Prostate gland (tissue), 2 donors: Measurements from ENCODE around the gene BCL6.

Experiments used
- CTCF ChIP-seq, 4 experiments: fragments of 200-600 bp in 2 of 4; fragments of 450-650 bp in 2 of 4; sonication (generic) in 2 of 4; IDR thresholded peaks; 1 replicate in 3 of 4; 2 replicates in 1 of 4; pipeline ENCODE4 v1.5.1; 2016 to 2019; ENCODE audit warnings: antibody characterized with exemption in 4 of 4, mild to moderate bottlenecking in 2 of 4, moderate library complexity in 2 of 4
- POLR2A ChIP-seq: fragments of 450-650 bp; IDR thresholded peaks from one replicate; pipeline ENCODE4 v1.6.1; 2016; ENCODE audit warnings: antibody characterized with exemption, mild to moderate bottlenecking

- no peak for TF ChIP-seq CTCF (IDR thresholded peaks at IDR 0.05)
- no peak for TF ChIP-seq POLR2A
Measured at GRCh38 chr3:187708696-187709095, 36.6 kb downstream of the BCL6 start.
